K562 (cell line): ENCODE measurements around the gene WWP2. TPM values are rescaled to one million over a fixed set of nuclear protein-coding genes. Genes with fewer than 3 reads are reported as not detected.
A peak's percentile ranks its signal among the peaks of the same experiment; 100 is the strongest.

Experiments used
- ADNP ChIP-seq: fragments of 200-800 bp; sonication (Bioruptor generic); IDR thresholded peaks from 2 replicates; pipeline ENCODE4 v1.6.1; 2016; ENCODE audit warnings: missing genetic modification characterization, missing compliant biosample characterization
- BRCA1 ChIP-seq, 2 experiments: fragments of 450-650 bp in 1 of 2; sonication (generic) in 1 of 2; formaldehyde crosslinking in 1 of 2; IDR thresholded peaks; 2 replicates each; pipeline versions ENCODE4 v1.5.0 to v1.6.1; 2017 to 2020; ENCODE audit warnings: mild to moderate bottlenecking in 1 of 2, missing genetic modification reagents in 1 of 2
- BRD9 ChIP-seq: fragments of 450-650 bp; IDR thresholded peaks from 2 replicates; pipeline ENCODE4 v1.6.1; 2018; ENCODE audit warnings: low read depth; ENCODE audit not compliant: partially characterized antibody
- GATA2 ChIP-seq: sonication (generic); formaldehyde crosslinking; IDR thresholded peaks from 2 replicates; pipeline ENCODE4 v1.4.0; 2020; ENCODE audit warnings: mild to moderate bottlenecking, missing genetic modification reagents
- HSF4 ChIP-seq: fragments of 250-450 bp; sonication (Bioruptor Pico); IDR thresholded peaks from 2 replicates; pipeline ENCODE4 v2.1.2; 2022; ENCODE audit warnings: mild to moderate bottlenecking, moderate library complexity, borderline replicate concordance
- NRF1 ChIP-seq, 2 experiments: fragments of 450-650 bp; IDR thresholded peaks in 1 of 2; conservative IDR thresholded peaks in 1 of 2; 2 replicates each; pipeline ENCODE4 v1.6.1; 2014; ENCODE audit warnings: mild to moderate bottlenecking in 2 of 2
- POLR2AphosphoS2 ChIP-seq: IDR thresholded peaks from 2 replicates; pipeline ENCODE4 v1.6.1; 2012; ENCODE audit warnings: low read length, improper control_type of control experiment
- POU5F1 ChIP-seq: fragments of 150-350 bp; IDR thresholded peaks from 2 replicates; pipeline ENCODE4 v1.6.1; 2014; ENCODE audit warnings: borderline replicate concordance, low read length, low read depth, mild to moderate bottlenecking; ENCODE audit not compliant: partially characterized antibody
- ZBTB1 ChIP-seq: sonication (generic); formaldehyde crosslinking; IDR thresholded peaks from 2 replicates; pipeline ENCODE4 v1.8.1; 2023; ENCODE audit warnings: missing genetic modification reagents, low read depth, mild to moderate bottlenecking, borderline replicate concordance
- ZBTB17 ChIP-seq: fragments of 450-650 bp; formaldehyde crosslinking; IDR thresholded peaks from 2 replicates; pipeline ENCODE4 v1.4.0; 2020; ENCODE audit warnings: mild to moderate bottlenecking
- ZBTB7A ChIP-seq: IDR thresholded peaks from 2 replicates; pipeline ENCODE4 v1.6.1; 2011; ENCODE audit warnings: low read depth, mild to moderate bottlenecking, low read length, moderate library complexity, borderline replicate concordance; ENCODE audit not compliant: control insufficient read depth
- ZNF143 ChIP-seq: sonication (generic); formaldehyde crosslinking; IDR thresholded peaks from 2 replicates; pipeline ENCODE4 v1.9.0; 2022; ENCODE audit warnings: mild to moderate bottlenecking, missing genetic modification reagents
- ZNF239 ChIP-seq: fragments of 250-450 bp; sonication (Bioruptor Pico); IDR thresholded peaks from 2 replicates; pipeline ENCODE4 v1.4.0; 2020; ENCODE audit warnings: mild to moderate bottlenecking
- ZNF263 ChIP-seq: sonication (generic); formaldehyde crosslinking; IDR thresholded peaks from 2 replicates; pipeline ENCODE4 v1.8.0; 2022; ENCODE audit warnings: mild to moderate bottlenecking, missing genetic modification reagents, borderline replicate concordance
- ZNF707 ChIP-seq: fragments of 250-450 bp; sonication (Bioruptor Pico); conservative IDR thresholded peaks from 2 replicates; pipeline ENCODE4 v1.8.0; 2022; ENCODE audit warnings: inconsistent platforms, mild to moderate bottlenecking, moderate library complexity
- ZNF76 ChIP-seq: fragments of 250-450 bp; sonication (Bioruptor Pico); IDR thresholded peaks from 2 replicates; pipeline ENCODE4 v1.4.0; 2020; ENCODE audit warnings: mild to moderate bottlenecking, moderate library complexity, borderline replicate concordance
- polyA plus RNA-seq, 8 experiments: library from polyadenylated mRNA; depleted of rRNA in 4 of 8; stranded (reverse) in 5 of 8; unstranded in 3 of 8; fragments of >200 nt; fragmentation: Nextera tagmentation in 2 of 8; fragmentation: Illumina TruSeq in 1 of 8; extraction: Ambion mirVana in 2 of 8; extraction: Trizol in 1 of 8; gene quantifications; 2 replicates each; pipeline versions ENCODE4 v1.2.1 to v1.2.3, GENCODE V29; 2011 to 2014; ENCODE audit warnings: inconsistent platforms in 1 of 8, missing spikeins in 1 of 8
- total RNA-seq, 7 experiments: library from RNA; depleted of rRNA in 6 of 7; stranded (reverse); fragments of >200 nt in 6 of 7; fragmentation: Illumina TruSeq in 2 of 7; extraction: Trizol in 2 of 7; gene quantifications; 2 replicates each; pipeline versions ENCODE4 v1.2.1 to v1.2.3, GENCODE V29; 2011 to 2021; ENCODE audit warnings: low replicate concordance in 1 of 7
- TF ChIP-seq, protein P1 (sequence below): fragments of 250-450 bp; sonication (Bioruptor Pico); IDR thresholded peaks from 2 replicates; pipeline ENCODE4 v1.8.0; 2022; ENCODE audit warnings: inconsistent platforms
- TF ChIP-seq, protein P2 (sequence below): fragments of 450-650 bp; formaldehyde crosslinking; IDR thresholded peaks from 2 replicates; pipeline ENCODE4 v1.4.0; 2020; ENCODE audit warnings: mild to moderate bottlenecking, moderate library complexity
- TF ChIP-seq, protein P3 (sequence below): fragments of 250-450 bp; sonication (Bioruptor Pico); IDR thresholded peaks from 2 replicates; pipeline ENCODE4 v1.5.0; 2020; ENCODE audit warnings: mild to moderate bottlenecking
- TF ChIP-seq, protein P4 (sequence below): fragments of 450-650 bp; IDR thresholded peaks from one replicate; pipeline ENCODE4 v1.6.1; 2018; ENCODE audit warnings: mild to moderate bottlenecking, moderate library complexity; ENCODE audit not compliant: partially characterized antibody

The WWP2 gene
- total and polyA plus RNA-seq, 9 of the 15 experiments (the other 6 are each of a cell fraction or from before 2014, with no cell fraction given) = 1.9 to 34.4 (median 14.6) TPM

GRCh38 chr16:69754469-69755310, 7.4 kb upstream of the WWP2 start, which contains the start of gene NOB1 (continued):
- TF ChIP-seq BRCA1 (IDR thresholded peaks at IDR 0.05) (no peak), BRCA1 (CRISPR knock-in tag; IDR thresholded peaks at IDR 0.05) (no peak), ZNF143 (peak; percentile 60; the same call in 1 of the 2 replicates), GATA2 (CRISPR knock-in tag) (no peak), ZNF76 (CRISPR knock-in tag) (no peak), ZNF707 (CRISPR knock-in tag) (no peak), HSF4 (no peak), ZBTB7A (peak; percentile 31; the same call in 1 of the 2 replicates), ZBTB1 (no peak), ZBTB17 (no peak), NRF1 (conservative IDR thresholded peaks at IDR 0.05 in 1 of 2, IDR thresholded peaks at IDR 0.05 in 1 of 2) (peak; percentile 100), POU5F1 (peak; percentile 75), BRD9 (no peak), ZNF239 (CRISPR knock-in tag) (no peak), POLR2AphosphoS2 (peak; percentile 72; the same call in 1 of the 2 replicates), ZNF263 (CRISPR knock-in tag) (peak; percentile 66), ADNP (no peak; the same call in 1 of the 2 replicates)
- TF ChIP-seq, protein P1, sequence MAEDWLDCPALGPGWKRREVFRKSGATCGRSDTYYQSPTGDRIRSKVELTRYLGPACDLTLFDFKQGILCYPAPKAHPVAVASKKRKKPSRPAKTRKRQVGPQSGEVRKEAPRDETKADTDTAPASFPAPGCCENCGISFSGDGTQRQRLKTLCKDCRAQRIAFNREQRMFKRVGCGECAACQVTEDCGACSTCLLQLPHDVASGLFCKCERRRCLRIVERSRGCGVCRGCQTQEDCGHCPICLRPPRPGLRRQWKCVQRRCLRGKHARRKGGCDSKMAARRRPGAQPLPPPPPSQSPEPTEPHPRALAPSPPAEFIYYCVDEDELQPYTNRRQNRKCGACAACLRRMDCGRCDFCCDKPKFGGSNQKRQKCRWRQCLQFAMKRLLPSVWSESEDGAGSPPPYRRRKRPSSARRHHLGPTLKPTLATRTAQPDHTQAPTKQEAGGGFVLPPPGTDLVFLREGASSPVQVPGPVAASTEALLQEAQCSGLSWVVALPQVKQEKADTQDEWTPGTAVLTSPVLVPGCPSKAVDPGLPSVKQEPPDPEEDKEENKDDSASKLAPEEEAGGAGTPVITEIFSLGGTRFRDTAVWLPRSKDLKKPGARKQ (CRISPR knock-in tag) = no peak
- TF ChIP-seq, protein P2, sequence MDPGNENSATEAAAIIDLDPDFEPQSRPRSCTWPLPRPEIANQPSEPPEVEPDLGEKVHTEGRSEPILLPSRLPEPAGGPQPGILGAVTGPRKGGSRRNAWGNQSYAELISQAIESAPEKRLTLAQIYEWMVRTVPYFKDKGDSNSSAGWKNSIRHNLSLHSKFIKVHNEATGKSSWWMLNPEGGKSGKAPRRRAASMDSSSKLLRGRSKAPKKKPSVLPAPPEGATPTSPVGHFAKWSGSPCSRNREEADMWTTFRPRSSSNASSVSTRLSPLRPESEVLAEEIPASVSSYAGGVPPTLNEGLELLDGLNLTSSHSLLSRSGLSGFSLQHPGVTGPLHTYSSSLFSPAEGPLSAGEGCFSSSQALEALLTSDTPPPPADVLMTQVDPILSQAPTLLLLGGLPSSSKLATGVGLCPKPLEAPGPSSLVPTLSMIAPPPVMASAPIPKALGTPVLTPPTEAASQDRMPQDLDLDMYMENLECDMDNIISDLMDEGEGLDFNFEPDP (CRISPR knock-in tag) = no peak
- TF ChIP-seq, protein P3, sequence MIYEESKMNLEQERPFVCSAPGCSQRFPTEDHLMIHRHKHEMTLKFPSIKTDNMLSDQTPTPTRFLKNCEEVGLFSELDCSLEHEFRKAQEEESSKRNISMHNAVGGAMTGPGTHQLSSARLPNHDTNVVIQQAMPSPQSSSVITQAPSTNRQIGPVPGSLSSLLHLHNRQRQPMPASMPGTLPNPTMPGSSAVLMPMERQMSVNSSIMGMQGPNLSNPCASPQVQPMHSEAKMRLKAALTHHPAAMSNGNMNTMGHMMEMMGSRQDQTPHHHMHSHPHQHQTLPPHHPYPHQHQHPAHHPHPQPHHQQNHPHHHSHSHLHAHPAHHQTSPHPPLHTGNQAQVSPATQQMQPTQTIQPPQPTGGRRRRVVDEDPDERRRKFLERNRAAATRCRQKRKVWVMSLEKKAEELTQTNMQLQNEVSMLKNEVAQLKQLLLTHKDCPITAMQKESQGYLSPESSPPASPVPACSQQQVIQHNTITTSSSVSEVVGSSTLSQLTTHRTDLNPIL (CRISPR knock-in tag) = no peak
- TF ChIP-seq, protein P4, sequence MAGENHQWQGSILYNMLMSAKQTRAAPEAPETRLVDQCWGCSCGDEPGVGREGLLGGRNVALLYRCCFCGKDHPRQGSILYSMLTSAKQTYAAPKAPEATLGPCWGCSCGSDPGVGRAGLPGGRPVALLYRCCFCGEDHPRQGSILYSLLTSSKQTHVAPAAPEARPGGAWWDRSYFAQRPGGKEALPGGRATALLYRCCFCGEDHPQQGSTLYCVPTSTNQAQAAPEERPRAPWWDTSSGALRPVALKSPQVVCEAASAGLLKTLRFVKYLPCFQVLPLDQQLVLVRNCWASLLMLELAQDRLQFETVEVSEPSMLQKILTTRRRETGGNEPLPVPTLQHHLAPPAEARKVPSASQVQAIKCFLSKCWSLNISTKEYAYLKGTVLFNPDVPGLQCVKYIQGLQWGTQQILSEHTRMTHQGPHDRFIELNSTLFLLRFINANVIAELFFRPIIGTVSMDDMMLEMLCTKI = no peak
